IPS-NIHi7 (cell line): ENCODE results near the gene SRGAP1.

ENCODE experiments used
- DNase-seq: peaks from one replicate; pipeline ENCODE4 v3.0.0; 2012; ENCODE audit warnings: mixed read lengths; ENCODE audit errors: extremely low spot score

SRGAP1 gene

DNA sequence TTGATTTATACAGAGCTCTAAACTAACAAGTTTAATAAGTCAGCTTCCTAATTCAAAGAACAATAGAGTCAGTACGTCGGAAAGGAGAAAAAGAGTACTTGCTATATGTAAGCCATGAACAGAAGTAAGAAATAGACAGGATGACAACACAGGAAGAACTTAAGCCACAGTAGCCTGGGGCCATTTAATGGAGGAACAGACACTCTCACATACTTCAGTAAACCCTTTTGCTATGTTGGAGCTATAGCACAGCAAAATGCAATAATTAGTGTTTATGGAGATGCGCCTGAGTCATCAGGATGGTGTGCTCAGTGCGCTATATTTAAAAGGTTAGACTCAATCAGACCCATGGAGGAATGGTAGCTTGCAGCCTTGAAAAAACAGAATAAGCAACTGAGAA, 61.0 kb downstream of the SRGAP1 start:
- no peak for DNase-seq

DNA sequence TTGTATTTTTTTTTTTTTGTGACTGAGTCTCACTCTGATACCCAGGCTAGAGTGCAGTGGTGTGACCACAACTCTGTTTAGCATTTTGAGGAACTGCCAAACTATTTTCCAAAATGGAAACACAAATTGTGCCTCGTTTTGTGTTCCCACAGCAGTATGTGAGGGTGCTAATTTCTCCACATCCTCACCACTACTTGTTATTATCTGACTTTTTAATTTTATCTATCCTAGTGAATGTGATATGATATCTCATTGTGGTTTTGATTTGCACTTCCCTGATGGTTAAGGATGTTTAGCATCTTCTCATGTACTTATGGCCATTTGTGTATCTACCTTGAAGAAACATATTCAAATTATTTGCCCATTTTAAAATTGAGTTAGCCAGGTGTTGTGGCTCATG, 62.4 kb downstream of the SRGAP1 start:
- no peak for DNase-seq

DNA sequence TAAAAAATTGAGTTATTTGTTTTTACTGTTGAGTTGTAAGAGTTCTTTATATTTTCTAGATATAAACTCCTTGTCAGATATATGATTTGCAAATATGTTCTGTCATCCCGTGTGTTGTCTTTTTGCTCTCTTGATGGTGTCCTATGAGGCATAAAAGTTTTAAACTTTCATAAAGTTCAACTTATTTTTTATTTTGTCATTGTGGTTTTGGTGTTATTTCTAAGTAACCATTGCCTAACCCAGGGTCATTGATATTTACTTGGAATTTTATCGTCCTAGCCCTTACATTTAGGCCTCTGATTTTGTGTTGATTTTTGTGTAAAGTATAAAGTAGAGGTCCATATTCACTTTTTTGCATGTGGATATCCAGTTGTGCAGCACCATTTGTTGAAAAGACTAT, 63.1 kb downstream of the SRGAP1 start:
- no peak for DNase-seq

DNA sequence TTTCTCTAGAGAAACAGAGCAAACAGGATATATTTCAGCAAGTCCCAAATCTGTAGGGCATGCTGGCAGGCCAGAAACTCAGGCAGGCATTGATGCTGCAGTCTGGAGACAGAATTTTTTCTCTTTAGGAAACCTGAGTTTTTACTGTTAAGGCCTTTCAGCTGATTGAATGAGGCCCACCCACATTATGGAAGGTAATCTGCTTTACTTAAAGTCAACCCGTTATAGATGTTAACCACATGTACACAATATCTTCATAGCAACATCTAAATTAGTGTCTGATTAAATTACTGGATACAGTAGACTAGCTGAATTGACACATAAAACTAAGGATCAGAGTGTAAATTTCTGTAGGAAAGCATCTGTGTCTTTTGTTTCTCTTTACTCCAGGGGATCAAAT, 65.2 kb downstream of the SRGAP1 start:
- DNase-seq: no peak

DNA sequence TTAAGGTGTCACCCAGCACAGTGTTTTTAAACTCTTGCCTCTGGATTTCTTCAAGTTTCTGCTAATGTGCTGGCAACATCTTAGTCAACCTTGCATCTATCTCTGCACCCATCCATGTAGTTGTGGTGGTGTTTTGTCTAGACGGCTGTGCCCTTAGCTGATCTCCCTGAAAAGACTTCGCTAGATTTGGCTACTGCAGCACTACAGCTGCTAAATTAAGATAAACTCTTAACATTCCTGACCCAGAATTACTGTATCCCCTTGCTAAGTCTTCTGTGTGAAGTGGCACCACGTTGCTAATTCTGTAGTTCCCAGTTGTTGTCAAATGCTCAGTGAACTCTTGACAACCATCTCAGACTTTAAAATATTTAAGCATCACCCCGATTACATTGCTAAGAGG, 66.8 kb downstream of the SRGAP1 start:
- no peak for DNase-seq

DNA sequence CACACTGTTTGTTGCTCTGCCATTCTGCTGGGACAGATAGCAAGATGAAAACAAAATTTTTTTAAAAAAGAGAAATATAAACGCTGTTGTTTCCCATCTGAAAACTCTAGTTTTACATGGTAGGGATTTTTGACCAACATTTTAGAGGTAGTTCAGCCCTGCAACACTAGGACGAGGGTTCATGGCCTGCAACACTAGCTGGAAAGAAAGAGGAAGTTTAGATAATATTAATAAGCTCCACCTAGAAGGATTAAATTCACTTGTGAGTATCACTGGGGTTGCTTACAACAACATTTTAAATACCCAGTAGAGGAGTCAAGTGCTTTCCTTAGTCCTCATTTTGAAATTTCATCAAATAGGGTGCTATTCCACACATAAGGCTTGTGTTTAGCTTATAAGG, 68.2 kb downstream of the SRGAP1 start:
- no peak for DNase-seq

DNA sequence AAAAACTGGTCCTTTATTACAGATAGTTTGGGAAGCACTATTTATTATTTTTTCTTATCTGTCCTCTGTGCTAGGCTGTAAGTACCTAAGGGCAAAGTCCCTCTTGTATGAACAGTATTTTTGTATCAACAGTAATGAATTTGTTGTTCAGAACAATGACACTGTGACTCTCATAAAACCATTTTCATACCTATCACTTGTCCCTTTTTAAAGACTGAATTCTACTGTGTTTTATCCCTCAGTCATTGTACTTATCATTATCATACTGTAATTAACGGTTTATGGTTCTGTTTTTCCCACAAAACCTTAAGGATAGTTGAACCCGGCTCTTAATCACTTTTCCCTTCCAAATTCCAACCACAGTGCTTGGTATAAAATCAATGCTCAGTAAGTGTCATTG, 69.4 kb downstream of the SRGAP1 start:
- no peak for DNase-seq

DNA sequence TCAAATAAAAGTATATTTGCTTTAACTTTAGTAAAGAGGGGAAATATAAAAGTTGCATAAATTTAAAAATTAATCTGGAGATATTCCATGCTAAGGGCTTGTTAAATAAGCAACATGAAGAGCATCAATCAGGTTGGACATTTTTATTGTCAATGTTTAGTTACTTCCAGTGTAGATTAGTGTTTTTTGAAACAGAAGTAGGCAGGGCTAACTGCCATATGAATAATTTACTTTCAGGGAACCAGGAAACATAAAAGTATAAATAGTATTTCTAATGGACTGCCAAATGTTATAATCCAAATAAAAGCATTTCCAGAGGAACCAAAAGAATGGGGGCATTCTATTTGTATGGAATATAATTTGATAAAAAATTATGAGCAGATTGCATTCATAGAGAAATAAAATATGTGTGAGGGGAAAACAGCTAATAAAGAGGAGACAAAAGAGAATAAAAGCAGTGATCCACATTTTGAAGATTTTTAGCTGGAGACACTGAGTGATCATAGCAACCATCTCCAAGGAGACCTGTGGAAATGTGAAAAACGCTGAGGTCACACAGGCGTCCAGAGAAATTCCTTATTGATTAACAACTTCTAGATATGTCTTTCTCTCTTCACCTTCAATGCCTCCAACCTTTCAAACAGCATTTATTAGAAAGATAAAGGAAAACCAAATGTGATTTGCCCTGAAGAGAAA, 70.8 kb downstream of the SRGAP1 start:
- DNase-seq: no peak

DNA sequence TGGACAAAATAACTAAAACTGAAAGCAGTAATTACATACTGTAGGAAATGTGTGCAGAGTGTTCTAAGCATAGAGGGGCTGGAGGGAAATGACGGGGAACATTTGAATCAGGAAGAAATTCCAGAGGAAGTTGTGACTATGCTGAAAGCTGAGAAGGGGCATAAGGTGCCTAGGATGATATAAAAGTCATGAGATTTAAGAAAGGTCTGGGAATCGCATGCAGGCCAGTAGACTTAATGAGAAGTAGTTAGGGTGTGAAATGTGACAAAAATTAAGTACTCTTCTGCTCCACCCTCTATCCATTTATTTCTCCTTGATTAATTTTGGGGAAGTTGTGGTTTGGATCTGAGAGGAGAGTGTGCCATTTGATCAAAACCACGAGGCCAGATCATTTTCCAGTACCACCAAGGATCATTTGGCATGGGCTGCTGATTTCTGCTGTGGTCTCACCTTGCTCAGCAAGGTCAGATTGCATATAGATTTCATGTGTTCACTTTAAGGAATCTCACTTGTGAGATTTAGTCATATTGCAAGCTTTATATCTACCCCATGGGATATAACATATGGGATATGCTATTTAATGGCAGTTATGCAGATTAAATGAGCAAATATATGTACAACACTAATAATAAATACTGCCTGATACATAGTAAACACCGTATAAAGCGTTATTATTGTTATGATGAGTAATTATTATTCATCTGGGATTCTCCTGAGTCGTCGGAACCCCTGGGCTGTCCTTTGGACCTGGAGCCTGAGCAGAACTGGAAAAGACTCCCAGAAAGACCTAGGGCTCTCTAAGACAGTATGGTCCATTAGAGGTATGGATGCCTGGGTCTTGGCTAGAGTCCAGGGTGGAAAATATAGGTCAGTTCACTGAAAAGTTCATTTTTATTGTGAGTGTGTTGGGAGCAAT, 72.3 kb downstream of the SRGAP1 start:
- no peak for DNase-seq

DNA sequence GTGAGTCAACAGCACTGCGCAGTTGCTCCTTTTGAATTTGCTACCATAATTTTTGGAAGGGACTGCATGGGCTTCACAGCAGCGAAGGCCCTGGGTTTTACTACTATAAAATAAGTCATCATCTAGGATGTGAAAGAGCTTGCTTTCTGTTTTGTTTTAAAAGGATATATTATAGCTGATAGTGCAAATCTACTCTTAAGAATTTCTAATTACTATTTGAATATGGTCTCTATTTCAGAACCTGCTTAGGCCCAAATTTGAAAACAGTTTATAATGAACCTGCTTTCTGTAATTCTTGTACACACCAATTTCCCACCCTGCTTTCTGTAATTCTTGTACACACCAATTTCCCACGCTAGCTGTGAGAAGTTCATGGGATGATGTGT, 73.0 kb downstream of the SRGAP1 start:
- no peak for DNase-seq

DNA sequence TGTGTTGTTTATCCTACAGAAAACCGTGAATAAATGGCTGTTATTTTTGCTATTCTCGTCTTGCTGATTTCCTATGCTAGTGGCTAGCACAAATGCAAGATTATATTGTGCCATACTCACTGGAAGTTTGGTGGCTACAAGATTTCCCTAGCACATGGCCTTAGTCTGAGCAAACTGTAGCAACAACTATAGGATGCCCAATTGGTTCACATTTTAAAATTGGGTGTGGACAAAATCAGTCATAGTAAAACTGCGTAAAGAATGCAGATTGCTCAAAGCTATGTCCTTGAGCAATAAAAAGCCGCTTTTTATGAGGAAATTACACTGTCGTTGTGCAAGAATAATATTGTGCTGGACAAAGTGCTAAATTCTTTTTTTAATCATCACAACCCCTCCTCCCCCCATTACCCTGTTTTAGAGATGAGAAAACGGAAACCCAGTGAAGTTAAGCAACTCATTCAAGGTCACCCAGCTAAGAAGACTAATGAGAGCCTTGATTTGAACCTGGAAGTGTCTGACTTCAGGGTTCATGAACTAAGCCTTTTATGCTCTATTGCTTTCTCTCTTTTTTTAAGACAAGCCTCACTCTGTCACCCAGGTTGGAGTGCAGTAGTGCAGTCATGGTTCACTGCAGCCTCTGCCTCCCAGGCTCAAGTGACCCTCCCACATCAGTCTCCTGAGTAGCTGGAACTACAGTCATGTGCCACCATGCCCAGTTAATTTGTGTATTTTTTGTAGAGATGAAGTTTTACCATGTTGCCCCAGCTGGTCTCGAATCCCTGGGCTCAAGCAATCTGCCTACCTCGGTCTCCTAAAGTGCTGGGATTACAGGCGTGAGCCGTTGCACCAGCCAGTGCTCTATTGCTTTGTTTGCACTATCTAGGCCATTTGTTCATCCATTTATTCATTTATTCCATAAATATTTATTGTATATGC, 73.6 kb downstream of the SRGAP1 start:
- no peak for DNase-seq

DNA sequence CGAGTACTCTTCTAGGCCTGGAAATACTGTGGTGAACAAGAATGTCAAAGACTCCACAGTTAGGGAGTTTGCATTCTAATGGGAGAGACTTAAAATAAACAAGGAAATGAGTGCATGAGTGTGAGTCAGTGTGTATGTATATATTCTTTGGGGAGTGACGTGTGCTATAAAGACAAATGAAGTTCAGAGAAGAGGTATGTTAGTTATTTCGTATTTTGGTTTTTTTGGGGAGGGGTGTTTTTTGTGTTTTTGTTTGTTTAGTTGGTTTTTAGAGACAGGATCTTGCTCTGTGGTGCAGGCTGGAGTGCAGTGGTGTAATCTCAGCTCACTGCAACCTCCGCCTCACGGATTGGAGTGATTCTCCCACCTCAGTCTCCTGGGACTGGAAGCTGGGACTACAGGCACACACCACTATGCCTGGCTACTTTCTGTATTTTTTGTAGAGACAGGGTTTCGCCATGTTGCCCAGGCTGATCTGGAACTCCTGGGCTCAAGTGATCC, 74.3 kb downstream of the SRGAP1 start:
- DNase-seq: no peak

DNA sequence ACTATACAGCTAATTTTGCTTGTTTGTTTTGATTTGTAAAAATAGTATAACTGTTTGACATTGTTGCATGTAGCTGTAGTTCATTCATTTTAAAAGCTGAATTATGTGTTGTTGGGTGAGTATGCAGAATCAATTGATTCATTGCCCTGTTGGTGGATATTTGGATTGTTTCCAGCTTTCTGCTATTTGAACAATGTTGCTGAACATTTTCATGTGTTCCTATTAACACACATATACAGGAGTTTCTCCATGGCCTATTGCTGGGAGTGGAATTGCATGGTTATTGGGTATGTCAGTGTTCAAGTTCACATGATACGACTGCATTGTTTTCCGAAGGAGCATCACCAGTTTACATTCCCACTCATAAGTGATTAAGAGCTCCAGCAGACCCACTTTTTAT, 75.3 kb downstream of the SRGAP1 start:
- no peak for DNase-seq

DNA sequence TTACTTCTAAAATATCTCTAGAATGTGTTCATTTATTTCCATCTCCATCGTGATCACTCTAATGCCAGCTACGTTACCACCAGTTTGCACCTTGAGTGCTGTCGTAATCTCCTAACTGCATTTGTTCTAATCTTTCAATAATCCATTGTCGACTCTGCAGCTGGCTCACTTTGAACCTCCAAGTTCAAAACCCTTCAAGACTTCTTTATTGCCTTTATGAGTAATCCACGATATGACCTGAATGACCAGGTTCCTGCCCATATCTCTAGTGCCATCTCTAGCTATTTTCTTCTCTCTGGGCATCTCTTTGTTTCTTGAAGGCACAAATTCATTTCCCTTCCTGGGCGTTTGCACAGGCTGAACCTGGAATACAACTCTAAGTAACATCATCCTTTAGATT, 76.7 kb downstream of the SRGAP1 start:
- DNase-seq: no peak

DNA sequence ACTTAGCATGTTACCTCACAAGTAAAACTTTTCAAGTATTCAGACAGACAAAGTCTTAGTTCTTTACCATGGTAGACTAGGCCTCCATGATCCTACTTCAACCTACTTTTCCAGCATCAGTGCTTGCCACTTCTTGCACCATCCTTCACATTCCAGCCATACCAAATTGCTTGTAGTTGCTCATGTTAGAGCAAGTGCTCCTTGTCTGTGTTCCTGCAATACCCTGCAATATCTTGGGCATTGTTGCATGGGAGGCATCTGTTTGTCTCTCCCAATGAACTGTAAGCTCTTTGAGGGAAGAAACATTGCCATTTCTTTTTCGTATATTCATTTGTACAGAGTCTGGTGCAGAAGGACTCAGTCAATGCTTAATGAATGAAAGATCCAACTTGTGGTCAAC, 78.0 kb downstream of the SRGAP1 start:
- DNase-seq: no peak

DNA sequence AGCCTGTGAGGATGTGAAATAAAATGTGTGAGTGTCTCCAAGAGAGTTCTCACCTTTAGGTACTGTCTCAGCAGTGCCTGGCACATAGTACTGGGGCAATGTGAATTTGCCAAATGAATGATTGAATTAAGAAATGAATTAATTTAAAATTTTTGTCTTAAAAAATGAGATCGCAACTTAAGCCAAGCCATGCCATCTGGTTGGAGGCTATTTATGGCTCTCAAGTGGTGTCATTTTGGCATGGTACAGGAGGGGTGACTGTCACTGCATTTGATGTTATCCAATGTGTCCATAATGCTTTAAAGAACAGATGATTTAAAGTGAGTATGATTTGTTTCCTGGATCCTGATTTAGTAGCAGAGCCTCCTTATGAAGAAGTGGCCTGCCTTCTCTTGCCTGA, 80.3 kb downstream of the SRGAP1 start:
- no peak for DNase-seq

DNA sequence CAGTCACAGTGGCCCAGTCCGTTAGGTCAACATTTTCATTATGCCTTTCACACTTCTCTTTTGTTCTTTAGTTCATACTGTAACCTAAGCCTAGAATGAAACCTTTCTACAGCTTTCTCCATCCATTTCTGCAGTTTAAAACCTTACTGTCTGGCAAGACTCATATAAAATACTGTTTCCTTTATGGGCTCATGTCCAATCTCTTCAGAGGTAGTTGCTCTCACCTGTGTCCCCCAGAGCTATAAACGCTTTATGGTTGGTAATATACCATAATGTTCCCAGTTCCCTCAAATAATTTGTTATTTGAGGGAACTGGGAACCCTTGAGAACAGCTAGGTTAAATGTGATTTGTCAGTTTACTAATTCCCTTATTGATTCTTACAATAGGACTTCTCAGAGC, 83.0 kb downstream of the SRGAP1 start:
- no peak for DNase-seq

DNA sequence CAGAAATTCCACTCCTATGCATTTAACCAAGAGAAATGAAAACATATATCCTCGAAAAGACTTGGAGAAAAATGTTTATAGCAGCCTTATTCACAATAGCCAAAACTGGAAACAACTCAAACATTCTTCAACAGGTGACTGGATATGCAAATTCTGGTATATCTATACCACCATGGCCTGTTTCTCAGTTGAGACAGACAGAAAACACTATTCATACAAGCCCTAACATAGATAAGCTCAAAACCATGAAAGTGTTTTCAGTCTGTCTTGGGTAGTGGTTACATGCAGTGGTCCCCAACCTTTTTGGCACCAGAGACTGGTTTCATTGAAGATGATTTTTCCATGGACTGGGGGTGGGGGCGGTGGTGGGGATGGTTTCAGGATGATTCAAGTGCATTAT, 83.8 kb downstream of the SRGAP1 start:
- no peak for DNase-seq

DNA sequence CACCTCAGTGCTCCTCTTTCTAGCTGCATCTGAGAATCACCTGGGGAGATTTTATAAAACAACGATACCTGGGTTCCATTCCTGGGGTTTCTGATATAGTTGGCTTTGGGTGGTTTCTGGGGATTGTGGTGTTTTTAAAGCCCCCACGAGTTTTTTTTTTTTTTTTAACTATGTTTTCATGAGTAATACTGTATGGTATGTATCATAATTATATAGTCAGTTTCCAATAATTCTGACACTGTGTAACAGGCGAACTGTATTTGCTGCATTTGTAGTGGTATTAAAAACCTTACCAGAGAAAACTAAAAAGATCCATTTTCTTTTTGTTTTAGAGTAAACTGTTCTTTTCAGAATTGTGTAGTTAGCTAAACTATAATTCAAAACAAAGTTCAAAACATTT, 84.9 kb downstream of the SRGAP1 start:
- DNase-seq: no peak

DNA sequence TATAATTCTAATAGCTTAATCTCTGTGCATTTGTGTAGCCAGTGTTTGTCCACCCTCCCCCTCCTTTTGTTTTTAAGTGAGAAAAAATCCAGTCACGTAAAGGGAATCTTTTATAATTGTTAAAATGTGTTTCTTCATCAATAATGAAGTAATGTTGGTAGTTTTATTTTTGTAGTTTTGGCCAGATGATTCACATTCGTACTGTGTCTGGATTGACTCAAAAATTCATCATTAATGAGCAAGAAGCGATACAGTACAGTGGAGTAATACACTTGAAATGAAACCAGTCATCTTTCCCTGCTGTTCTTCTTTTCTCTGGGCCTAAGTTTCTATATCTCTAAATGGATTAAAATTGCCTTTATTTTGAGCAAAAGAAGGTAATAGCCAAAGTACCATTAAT, 86.5 kb downstream of the SRGAP1 start:
- DNase-seq: no peak

DNA sequence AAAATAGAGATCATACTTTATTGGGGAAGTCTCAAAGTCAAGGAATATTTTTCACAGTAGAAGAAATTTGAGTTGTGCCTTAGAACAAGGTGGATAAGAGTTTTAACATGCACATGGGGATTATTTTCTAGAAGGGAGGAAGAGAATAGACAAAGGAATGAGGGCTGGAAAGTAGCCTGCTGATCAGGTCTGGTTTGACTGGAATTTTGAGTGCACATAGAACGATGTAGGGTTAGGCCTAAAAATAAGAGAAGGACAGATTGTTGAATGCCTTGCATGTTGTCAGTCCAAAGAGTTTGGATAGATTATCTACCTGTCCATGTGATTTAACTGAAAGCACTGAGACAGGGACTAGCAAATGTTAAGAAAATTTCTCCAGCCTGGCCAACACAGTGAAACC, 87.2 kb downstream of the SRGAP1 start:
- DNase-seq: no peak

DNA sequence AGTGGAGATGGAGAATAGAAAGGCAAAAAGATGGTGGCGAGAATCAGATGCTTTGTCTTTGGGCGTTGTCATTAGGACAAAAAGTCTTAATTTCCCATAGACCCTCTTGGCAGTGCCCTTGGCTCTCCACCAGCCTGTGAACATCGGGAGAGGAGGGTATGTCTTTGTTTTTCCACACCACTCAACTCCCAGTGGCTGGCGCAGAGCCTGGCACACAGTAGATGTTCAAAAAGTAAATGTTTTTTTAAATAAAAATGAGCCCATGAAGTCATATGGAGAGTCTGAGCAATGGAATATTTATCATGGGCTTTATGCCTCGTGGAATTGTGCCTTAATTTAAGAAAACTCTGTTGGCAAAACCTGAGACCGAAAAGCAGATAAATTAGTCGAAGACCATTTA, 90.4 kb downstream of the SRGAP1 start:
- no peak for DNase-seq
